Esophagus mucosa (tissue), 1 donor: ENCODE results near the gene C20orf202. TPM values are rescaled to one million over a fixed set of nuclear protein-coding genes. Genes with fewer than 3 reads are reported as not detected.
"Not testable (repeated sequence)": the region's sequence is repeated elsewhere in the genome, so short reads cannot be mapped to it uniquely, and the experiment has no call there.

Experiments used
- ATAC-seq: fragments of 200-7000 bp; cut with Tn5 transposase; one replicate; pipeline ENCODE4 v1.9.1; 2020
- total RNA-seq: library from RNA; stranded (reverse); gene quantifications from one replicate; pipeline ENCODE4 v1.2.4, GENCODE V29; 2023
- donor health status: DM: yes; HTN: yes; CAD: no.

The C20orf202 gene
- total RNA-seq, 1 donor from 2014 or later, result 0.24 TPM

DNA sequence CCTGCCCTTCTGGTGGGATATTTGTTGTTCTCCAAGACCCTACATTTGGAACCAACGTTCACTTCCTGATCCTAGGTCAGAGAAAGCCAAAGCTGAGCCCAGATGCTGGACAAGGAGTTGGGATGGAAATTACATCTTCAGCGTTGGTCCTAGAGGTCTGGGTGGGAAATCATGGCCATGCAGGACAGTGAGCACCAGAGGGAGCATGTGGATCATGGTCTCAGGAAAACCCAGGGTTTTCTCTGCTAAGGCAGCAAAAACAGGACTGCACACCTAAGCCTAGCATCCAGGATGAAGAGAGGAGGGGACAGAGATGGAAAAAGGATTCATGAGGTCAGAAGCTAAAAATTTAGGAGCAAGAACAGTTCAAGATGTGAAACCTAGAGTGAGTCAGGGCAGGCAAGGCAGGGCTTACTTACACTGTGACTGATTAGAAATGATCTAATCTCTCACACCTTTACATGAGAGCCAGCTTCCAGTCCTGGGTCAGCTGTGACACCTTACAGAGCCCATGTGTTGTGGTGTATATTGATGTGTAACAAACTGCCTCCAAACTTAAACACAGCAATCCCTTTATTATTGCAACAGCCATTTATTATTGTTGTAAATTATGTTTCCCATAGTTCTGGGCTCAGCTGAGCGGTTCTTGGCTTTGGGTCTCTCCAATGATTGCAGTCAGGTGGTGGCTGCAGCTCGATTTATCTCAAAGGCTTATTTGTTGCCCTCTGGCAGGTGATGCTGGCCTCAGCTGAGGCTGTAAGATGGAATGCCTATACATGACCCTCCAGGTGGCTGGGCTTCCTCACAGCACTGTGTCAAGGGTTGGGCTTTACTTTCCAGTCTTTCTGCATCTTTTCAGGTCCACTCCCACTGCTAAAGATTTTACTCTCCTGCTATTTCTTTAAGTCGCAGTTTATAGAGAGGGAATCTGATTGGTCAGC lies 6.5 kb downstream of the C20orf202 start:
- peak; percentile 80 for ATAC-seq

DNA sequence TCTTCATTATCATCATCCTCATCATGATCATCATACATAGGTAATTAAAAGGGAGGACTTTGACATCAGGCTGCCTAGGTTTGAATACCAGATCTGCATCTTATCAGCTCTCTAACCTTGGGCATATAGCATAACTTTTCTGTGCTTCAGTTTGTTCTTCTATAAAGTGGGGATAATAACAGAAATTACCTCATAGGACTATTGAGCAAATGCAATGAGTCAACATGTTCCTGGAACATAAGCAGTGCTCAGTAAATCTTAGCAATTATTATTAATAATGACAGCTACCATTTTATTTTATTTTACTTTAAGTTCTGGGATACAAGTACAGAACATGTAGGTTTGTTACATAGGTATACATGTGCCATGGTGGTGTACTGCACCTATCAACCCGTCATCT lies 7.2 kb downstream of the C20orf202 start:
- no peak for ATAC-seq

DNA sequence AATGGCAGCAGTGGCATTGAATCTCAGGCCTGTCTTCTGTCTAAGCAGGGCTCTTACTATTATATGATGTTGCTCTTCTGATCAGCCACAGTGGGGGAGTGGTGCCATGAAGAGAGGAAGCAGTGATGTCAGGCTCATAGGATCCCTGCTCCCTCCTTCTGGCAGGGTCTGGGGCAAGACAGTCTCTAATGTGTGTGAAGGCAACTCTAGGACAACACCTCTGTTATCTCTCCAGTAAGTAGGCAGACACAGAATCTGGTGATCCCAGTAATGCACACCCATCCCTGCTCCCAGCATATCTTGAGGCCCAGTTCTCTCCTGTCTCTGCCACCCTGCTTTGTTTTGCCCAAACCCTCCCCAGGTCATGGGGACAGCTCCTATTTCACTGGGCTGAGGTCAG lies 8.8 kb downstream of the C20orf202 start:
- ATAC-seq, result no peak

DNA sequence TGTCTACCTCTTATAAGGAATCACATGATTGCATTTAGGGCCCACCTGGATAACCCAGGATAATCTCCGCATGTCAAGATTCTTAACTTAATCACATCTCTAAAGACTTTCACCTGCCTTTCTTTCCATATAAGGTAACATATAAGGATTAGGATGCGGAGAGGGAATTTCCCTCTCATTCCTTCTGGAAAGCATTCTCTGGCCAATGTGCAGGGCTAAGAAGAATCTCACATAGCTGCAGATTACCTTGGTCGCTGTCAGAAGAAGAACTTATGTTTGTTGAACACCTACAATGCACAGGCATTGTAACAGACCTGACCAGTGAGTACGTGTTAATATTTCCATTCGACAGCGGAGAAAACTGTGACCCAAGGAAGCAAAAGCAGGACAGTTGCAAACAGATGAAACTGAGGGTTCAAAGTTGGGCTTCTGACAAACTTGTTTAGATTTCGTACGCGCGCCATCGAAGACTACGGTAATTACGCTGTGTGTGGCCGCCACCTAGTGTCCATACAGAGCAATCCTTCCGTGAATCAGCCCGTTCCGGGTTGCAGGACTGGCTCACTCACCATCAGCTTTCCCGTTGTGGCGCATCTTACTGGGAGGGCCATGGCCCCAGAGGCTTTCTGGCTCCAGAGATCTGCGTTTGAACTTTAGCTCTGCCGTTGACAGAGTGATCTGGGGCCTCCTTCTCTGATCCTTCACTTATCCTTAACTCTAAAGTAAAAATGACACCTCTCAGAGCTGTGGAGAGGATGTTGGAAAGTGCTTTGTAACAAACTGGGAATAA lies 9.5 kb downstream of the C20orf202 start:
- ATAC-seq, result peak; percentile 89

GRCh38 chr20:1214838-1215261 lies 11.6 kb downstream of the C20orf202 start:
- no peak for ATAC-seq

DNA sequence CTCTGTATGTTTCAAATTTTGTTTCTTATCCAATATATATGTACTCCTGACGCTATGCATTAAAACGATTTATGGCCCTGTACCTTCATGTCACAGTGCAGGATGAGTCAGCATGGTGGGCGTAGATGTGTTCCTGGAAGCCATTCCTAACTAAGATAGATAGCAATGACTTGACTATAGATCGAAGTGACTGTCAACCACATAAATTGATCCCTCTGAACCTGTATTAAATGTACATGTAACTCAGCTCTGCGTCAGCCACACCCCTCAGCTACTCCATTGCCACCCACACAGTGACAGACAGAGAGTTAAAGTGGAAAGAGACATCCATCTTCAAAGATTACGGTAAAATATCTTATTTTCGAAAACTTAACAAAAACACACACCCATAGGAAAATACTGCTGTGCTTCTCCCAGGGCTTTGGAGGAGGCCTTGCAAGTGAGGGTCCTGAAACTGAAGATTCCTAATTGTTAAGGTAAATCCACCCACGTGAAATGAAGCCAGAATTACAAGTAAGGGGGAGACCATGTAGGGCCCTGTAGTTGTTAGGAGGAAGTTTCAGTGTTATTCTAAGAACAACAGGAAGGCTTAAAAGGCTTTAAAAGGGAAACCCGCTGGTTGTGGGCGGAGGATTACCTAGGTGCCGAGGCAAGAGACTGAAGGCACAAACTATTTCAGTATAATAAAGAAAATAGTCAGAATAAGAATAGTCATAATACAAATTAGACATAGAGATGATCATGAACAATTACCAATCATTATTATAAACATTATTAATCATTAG lies 12.3 kb downstream of the C20orf202 start:
- no peak for ATAC-seq

- ATAC-seq, result not testable (repeated sequence)
Measured at GRCh38 chr20:1216527-1217427, 13.5 kb downstream of the C20orf202 start.

- not testable (repeated sequence) for ATAC-seq
Measured at GRCh38 chr20:1222750-1223149, 19.5 kb downstream of the C20orf202 start.

DNA sequence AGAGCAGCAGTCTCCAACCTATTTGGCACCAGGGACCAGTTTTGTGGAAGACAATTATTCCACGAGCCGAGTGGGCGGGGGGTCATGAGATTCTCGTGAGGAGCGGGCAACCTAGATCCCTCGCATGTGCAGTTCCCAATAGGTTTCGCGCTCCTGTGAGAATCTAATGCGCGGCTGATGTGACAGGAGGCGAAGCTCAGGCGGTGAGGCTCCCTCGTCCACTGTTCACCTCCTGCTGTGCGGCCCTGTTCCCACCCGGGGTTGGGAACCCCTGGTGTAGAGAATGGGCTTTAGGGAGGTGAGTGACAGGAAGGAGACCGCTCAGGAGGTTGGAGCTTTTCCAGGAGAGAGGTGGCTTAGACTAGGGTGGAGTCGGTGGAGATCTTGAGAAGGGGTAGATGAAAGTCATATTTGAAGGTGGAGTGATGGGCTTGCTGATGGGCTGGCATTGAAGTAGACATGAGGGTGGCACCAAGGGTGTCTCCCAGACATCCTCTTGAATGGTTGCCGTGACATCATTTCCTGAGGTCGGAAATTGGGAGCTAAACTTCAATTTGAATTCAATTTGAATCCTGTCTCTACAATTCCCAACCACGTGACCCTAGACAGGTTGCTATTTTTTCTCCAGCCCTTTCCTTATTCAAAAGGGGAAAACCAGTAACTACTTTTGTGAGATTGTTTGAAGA lies 21.1 kb downstream of the C20orf202 start:
- no peak for ATAC-seq

DNA sequence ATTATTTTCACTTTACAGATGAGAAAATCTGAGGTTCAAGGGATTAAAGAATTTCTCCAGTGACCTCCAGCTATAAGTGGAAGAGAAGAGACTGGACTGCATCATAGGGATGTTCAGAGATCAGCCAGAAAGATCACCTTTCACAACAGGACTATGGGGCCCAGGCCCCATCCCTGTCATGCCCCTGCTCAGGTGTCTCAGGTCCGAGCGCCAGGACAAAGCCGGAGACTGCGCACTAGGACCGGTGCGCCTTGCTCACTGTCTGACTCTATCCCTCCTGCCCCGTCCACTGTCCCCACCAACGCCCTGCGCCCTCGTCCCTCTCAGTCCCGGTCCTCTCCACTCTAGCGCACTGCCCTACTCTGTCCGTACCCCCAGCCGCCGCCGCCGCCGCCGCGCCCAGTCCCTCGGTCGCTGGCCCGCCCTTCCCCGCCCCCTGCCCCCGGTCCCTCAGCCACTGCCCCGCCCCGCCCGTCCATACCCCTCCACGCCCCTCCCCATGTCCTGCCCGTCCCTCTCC lies 22.1 kb downstream of the C20orf202 start:
- peak; percentile 65 for ATAC-seq

DNA sequence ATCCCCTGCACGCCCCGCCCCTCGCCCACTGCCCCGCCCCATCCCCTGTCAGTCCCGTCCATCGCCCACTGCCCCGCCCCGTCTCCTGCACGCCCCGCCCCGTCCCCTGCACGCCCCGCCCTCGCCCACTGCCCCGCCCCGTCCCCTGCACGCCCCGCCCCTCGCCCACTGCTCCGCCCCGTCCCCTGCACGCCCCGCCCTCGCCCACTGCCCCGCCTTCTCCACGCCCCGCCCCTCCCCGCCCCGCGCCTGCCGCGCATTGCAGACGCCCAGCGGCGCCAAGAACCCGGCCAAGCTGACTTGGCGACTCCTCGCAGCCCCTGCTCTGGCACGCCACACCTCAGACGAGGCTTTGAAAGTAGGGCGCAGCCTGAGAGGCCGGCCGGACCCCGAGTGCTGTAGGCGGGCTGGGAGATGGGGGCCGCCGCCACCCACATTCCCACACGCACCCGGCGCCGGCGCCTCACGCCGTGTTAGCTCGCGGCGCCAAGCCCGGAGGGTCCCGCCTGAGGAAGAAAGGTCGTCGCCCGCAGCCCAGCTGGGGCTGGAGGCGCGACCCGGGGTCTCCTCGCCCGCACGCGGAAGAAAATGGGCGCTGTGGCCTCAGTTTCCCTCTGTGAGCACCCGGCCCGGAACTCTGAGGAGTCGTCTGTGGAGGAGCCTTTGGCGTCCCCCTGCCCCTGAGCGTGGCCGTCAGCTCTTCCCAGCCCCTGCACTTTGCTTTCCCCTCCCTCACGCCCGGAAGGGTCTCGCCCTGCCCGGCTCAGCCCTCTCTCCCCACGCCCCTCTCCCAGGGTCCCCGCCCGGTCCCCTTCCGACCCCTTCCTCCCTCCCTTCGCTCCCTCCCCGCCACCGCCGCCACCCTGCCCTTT lies 22.8 kb downstream of the C20orf202 start, which contains the start of gene RAD21L1:
Gene RAD21L1, plus strand, starts transcription at position 262 of the 872 bp plus-strand sequence. CDS start 2,410 bp downstream, outside the sequence.
- ATAC-seq, result peak; percentile 98

DNA sequence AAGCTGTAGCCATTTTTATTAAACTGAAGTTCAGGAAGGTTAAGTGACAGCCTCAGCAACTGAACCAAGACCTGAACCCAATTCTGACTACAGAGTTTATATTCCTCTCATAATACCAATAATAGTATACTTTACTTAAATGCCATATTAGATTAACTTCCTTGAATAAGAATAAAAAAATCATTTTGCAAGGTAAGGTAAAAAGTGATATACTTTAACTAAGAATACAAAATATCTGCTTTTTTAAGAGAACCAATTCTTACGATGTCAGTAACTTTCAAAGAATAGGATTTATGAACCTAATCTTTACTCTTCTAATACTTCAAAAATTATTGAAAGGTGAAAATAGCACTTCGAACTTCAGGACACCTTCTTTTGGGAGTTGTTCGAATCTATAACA lies 26.3 kb downstream of the C20orf202 start:
- no peak for ATAC-seq

DNA sequence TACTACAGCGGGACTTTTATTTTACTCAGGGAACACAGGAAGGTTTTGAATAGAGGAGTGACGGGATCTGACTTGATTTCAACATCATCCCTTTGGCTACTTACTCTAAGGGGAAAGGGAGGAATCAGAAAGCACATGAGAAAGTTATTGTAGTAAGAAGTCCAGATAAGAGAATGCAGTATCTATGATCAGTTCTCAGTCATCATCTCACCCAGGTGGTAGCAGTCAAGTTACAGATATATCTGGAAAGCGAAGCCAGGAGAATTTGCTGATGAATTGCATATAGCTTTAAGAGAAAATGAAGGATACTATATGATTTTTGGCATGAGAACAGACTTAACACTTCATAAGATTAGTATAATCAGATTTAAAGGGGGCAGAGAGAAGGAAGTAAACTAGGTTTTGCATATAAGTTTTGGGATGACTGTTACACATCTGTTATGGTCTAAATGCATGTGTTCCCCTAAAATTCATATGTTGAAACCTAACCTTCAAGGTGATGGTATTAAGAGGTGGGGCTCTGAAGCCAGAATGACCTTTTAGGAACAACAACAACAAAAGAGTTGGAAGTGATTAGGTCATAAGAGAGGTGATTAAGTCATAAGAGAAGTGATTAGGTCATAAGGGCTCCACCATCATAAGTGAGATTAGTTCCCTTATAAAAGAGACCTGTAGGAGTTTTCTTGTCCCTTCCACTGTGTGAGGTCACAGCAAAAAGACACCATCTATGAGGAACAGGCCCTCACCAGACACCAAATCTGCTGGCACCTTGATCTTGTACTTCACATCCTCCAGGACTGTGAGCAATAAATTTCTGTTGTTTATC lies 29.2 kb downstream of the C20orf202 start:
- no peak for ATAC-seq

- no peak for ATAC-seq
Measured at GRCh38 chr20:1240549-1240948, 37.3 kb downstream of the C20orf202 start.

DNA sequence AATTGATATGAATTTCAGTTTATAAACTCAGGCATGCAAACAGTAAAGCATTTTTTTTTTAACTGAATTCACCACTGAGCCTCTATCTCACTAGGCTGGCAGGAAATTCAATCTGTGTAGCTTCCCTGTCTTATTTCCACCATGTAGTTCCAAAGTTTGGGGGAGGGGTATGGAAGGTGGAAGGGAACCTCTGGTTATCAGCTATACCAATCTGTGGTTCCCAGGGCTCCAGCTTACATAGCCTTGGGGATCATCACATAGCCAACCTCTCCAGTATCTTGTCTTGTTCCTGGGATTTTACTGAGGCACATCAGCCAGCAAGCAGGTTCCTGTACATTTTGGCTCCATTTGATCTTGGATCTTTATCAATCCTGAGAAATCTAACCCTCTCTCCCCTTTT lies 38.2 kb downstream of the C20orf202 start:
- ATAC-seq, result no peak

GRCh38 chr20:1242099-1242498 lies 38.8 kb downstream of the C20orf202 start:
- no peak for ATAC-seq

DNA sequence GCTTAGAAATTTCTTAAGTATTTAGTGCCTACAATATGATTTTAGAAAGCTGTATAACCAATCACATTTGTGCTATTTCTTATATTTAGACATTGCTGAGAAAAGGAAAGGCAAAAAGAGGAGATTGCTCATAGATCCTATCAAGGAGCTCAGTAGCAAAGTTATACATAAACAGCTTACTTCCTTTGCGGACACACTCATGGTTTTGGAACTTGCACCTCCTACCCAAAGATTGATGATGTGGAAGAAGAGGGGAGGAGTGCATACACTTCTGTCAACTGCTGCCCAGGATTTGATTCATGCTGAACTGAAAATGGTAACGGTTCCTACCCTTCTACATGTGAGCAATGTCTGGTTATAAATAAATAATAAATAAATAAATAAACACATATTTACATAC lies 39.3 kb downstream of the C20orf202 start:
- ATAC-seq, result no peak

DNA sequence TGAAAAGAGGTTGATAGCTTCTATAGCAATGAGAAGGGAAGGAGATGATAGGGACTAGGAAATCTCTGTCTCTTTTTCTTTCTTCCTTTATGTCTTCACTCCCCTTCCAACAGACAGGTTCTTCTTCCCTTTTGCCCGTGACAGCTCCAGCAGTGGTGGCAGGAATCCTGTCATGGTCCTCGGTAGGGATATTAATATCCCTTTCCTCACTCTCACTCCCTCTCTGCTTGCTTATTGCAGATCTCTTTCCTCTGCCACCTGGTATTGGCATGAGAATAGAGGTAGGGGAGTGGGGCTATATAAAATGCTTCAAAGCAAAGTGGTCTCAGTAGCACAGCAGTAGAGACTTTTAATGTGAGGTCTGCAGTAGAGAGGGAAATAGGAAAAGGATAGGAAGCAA lies 42.3 kb downstream of the C20orf202 start:
- ATAC-seq, result no peak

- no peak for ATAC-seq
Measured at GRCh38 chr20:1247689-1248088, 44.4 kb downstream of the C20orf202 start.
